ENCODE results near the gene DBN1.

DNA sequence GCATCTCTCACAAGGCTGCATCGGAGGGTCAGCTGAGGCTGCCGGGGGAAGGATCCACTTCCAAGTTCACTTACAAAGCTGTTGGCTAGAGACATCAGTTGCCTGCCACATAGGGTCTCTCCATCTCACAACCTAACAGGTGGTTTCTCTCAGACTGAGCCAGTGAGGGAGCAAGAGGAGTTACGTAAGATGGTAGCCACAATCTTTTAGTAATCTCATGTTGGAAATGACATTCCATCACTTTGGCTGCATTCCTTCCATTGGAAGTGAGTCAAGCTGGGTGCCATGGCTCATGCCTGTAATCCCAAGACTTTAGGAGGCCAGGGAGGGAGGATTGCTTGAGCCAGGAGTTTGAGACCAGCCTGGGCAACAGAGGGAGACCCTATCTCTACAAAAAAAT, 54.4 kb downstream of the DBN1 start:
- TF ChIP-seq CTCF (IDR thresholded peaks at IDR 0.05), result no peak
- no peak for TF ChIP-seq POLR2A (IDR thresholded peaks at IDR 0.05)
